HG03139 (cell line): ENCODE data around the gene ATP6V1F.
"Not testable (repeated sequence)": the region's sequence is repeated elsewhere in the genome, so short reads cannot be mapped to it uniquely, and the experiment has no call there.

ENCODE experiments used
- ATAC-seq: cut with Tn5 transposase; IDR thresholded peaks from one replicate; pipeline ENCODE4 v1.9.1; 2021; ENCODE audit not compliant: unreplicated experiment

ATP6V1F gene

GRCh38 chr7:128895320-128895719 is 32.7 kb downstream of the ATP6V1F start:
- no peak for ATAC-seq

- ATAC-seq, result no peak
These were observed 36.7 kb downstream of the ATP6V1F start for GRCh38 chr7:128899392-128899791.

GRCh38 chr7:128900237-128900636 is 37.6 kb downstream of the ATP6V1F start:
- ATAC-seq, result no peak

- ATAC-seq, result no peak
These were observed 40.3 kb downstream of the ATP6V1F start for GRCh38 chr7:128902761-128903585.

GRCh38 chr7:128903621-128904361 is 41.1 kb downstream of the ATP6V1F start:
- no peak for ATAC-seq

- no peak for ATAC-seq
These were observed 41.9 kb downstream of the ATP6V1F start for GRCh38 chr7:128904381-128905197.

- ATAC-seq, result no peak
These were observed 43.5 kb downstream of the ATP6V1F start for GRCh38 chr7:128906001-128906765.

- no peak for ATAC-seq
These were observed 44.3 kb downstream of the ATP6V1F start for GRCh38 chr7:128906766-128907559.

GRCh38 chr7:128908750-128909624 is 46.3 kb downstream of the ATP6V1F start:
- ATAC-seq, result no peak

GRCh38 chr7:128909625-128910568 is 47.2 kb downstream of the ATP6V1F start:
- no peak for ATAC-seq

GRCh38 chr7:128910569-128910945 is 47.9 kb downstream of the ATP6V1F start, which contains the start of gene KCP:
KCP (minus strand) TSS chr7:128910709; CDS start chr7:128910676, 33 bp downstream.
- ATAC-seq, result no peak

GRCh38 chr7:128911423-128912031 is 48.9 kb downstream of the ATP6V1F start:
- ATAC-seq, result no peak

- no peak for ATAC-seq
These were observed 49.6 kb downstream of the ATP6V1F start for GRCh38 chr7:128912281-128912680.

- ATAC-seq, result not testable (repeated sequence)
These were observed 50.2 kb downstream of the ATP6V1F start for GRCh38 chr7:128912709-128913495.

- no peak for ATAC-seq
These were observed 51.4 kb downstream of the ATP6V1F start for GRCh38 chr7:128913870-128914565.
